ENCODE results near the gene PSMA3. TPM values are rescaled to one million over a fixed set of nuclear protein-coding genes. Genes with fewer than 3 reads are reported as not detected.

PSMA3 gene
- total and polyA plus RNA-seq, 10 of the 15 experiments (the other 5 are each of a cell fraction or from before 2014, with no cell fraction given), result 142 to 936 (median 400) TPM

- Histone ChIP-seq H3K9ac (ENCODE audit: control insufficient read depth, insufficient read depth, low read length) (no peak overlapping the region), H3K27ac (ENCODE audit: control insufficient read depth, insufficient read depth) (no peak overlapping the region), H2AFZ (ENCODE audit: control insufficient read depth, low read depth, low read length) (no peak overlapping the region), H3K4me1 (ENCODE audit: control insufficient read depth, insufficient read depth, low read length) (no peaks in the 10 kb centered on the region), H4K20me1 (ENCODE audit: control insufficient read depth, insufficient read depth) (no peaks in the 10 kb centered on the region), H3K79me2 (ENCODE audit: control insufficient read depth, insufficient read depth, low read length) (no peaks in the 10 kb centered on the region), H3K36me3 (ENCODE audit: control insufficient read depth in 2 of 2, insufficient read depth in 2 of 2, low read length in 1 of 2) (peaks cover 0 to 2% of the 10 kb centered on the region in 2 experiments; a peak in 1 of 4 replicates), H3K4me2 (ENCODE audit: control insufficient read depth, insufficient read depth) (no peak overlapping the region), H3K27me3 (replicated peaks in 1 of 2; ENCODE audit: control insufficient read depth in 2 of 2, insufficient read depth in 2 of 2, low read length in 1 of 2) (no peaks in the 10 kb centered on the region), H3K4me3 (no peak overlapping the region), H3K9me3 (replicated peaks; ENCODE audit: control insufficient read depth, insufficient read depth, low read length) (no peaks in the 10 kb centered on the region)
- no peak for TF ChIP-seq CBX5 (IDR thresholded peaks at IDR 0.05; ENCODE audit: low read depth)
- no peak for TF ChIP-seq ZSCAN29 (IDR thresholded peaks at IDR 0.05)
- no peak for TF ChIP-seq NKRF (conservative IDR thresholded peaks at IDR 0.05)
- TF ChIP-seq, protein P1, sequence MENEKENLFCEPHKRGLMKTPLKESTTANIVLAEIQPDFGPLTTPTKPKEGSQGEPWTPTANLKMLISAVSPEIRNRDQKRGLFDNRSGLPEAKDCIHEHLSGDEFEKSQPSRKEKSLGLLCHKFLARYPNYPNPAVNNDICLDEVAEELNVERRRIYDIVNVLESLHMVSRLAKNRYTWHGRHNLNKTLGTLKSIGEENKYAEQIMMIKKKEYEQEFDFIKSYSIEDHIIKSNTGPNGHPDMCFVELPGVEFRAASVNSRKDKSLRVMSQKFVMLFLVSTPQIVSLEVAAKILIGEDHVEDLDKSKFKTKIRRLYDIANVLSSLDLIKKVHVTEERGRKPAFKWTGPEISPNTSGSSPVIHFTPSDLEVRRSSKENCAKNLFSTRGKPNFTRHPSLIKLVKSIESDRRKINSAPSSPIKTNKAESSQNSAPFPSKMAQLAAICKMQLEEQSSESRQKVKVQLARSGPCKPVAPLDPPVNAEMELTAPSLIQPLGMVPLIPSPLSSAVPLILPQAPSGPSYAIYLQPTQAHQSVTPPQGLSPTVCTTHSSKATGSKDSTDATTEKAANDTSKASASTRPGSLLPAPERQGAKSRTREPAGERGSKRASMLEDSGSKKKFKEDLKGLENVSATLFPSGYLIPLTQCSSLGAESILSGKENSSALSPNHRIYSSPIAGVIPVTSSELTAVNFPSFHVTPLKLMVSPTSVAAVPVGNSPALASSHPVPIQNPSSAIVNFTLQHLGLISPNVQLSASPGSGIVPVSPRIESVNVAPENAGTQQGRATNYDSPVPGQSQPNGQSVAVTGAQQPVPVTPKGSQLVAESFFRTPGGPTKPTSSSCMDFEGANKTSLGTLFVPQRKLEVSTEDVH (IDR thresholded peaks at IDR 0.05; ENCODE audit: low read depth, partially characterized antibody), result no peak
- TF ChIP-seq, protein P2, sequence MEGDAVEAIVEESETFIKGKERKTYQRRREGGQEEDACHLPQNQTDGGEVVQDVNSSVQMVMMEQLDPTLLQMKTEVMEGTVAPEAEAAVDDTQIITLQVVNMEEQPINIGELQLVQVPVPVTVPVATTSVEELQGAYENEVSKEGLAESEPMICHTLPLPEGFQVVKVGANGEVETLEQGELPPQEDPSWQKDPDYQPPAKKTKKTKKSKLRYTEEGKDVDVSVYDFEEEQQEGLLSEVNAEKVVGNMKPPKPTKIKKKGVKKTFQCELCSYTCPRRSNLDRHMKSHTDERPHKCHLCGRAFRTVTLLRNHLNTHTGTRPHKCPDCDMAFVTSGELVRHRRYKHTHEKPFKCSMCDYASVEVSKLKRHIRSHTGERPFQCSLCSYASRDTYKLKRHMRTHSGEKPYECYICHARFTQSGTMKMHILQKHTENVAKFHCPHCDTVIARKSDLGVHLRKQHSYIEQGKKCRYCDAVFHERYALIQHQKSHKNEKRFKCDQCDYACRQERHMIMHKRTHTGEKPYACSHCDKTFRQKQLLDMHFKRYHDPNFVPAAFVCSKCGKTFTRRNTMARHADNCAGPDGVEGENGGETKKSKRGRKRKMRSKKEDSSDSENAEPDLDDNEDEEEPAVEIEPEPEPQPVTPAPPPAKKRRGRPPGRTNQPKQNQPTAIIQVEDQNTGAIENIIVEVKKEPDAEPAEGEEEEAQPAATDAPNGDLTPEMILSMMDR (IDR thresholded peaks at IDR 0.05 in 2 of 3, conservative IDR thresholded peaks at IDR 0.05 in 1 of 3; ENCODE audit: control insufficient read depth in 2 of 3, extremely low read depth in 1 of 3, insufficient read depth in 1 of 3, low read depth in 3 of 3, low read length in 3 of 3), result no peak
- no peak for TF ChIP-seq RFX5 (IDR thresholded peaks at IDR 0.05; ENCODE audit: low read depth, low read length)
- no peak for TF ChIP-seq MTA2 (IDR thresholded peaks at IDR 0.05; ENCODE audit: low read depth)
- no peak for TF ChIP-seq FOXK2 (IDR thresholded peaks at IDR 0.05)
- TF ChIP-seq SREBF2 (IDR thresholded peaks at IDR 0.05; ENCODE audit: low read length), result no peak
- TF ChIP-seq ELK1 (IDR thresholded peaks at IDR 0.05; ENCODE audit: low read depth, low read length), result no peak
- no peak for TF ChIP-seq MYC (IDR thresholded peaks at IDR 0.05; ENCODE audit: insufficient read depth, insufficient read length, insufficient replicate concordance, low read length, severe bottlenecking)
- no peak for TF ChIP-seq SP1 (IDR thresholded peaks at IDR 0.05; ENCODE audit: low read depth, low read length)
- TF ChIP-seq CREB1 (IDR thresholded peaks at IDR 0.05; ENCODE audit: low read depth), result no peak
- TF ChIP-seq KLF5 (IDR thresholded peaks at IDR 0.05; ENCODE audit: partially characterized antibody), result no peak
- no peak for TF ChIP-seq FOS (IDR thresholded peaks at IDR 0.05; ENCODE audit: borderline replicate concordance, extremely low read depth, insufficient read length)
- TF ChIP-seq POLR2AphosphoS5 (IDR thresholded peaks at IDR 0.05; ENCODE audit: low read length), result no peak
- TF ChIP-seq, protein P3, sequence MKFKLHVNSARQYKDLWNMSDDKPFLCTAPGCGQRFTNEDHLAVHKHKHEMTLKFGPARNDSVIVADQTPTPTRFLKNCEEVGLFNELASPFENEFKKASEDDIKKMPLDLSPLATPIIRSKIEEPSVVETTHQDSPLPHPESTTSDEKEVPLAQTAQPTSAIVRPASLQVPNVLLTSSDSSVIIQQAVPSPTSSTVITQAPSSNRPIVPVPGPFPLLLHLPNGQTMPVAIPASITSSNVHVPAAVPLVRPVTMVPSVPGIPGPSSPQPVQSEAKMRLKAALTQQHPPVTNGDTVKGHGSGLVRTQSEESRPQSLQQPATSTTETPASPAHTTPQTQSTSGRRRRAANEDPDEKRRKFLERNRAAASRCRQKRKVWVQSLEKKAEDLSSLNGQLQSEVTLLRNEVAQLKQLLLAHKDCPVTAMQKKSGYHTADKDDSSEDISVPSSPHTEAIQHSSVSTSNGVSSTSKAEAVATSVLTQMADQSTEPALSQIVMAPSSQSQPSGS (IDR thresholded peaks at IDR 0.05; ENCODE audit: low read length), result no peak
- no TSS peak for BruUV-seq (replicated peaks)
- ATAC-seq (no peak), FAIRE-seq (no peak), DNase-seq (ENCODE audit: low read depth, low spot score) (no peak)
- ChIA-PET POLR2A (interaction anchor here (1.1 kb wide), 1 partner anchor 11 kb away, joined by 3 read pairs; no protein-coding TSS in a partner anchor), RAD21 (ENCODE audit: unreplicated experiment) (no interaction called here), SMC1A (ENCODE audit: uncharacterized antibody, unreplicated experiment) (interaction anchor here (1.5 kb wide), 1 partner anchor 13 kb away, joined by 3 read pairs; the partner anchor contains the start of gene ACTR10), CTCF (no interaction called here)
- intact Hi-C loops (cut with micrococcal nuclease; ENCODE audit: unreplicated experiment), result no loop called here
- in situ Hi-C loops (cut with MboI), result no loop called here
Measured at GRCh38 chr14:58213176-58213575, 31.5 kb upstream of the PSMA3 start.
